Measurements from ENCODE around the gene WDR31. TPM values are rescaled to one million over a fixed set of nuclear protein-coding genes. Genes with fewer than 3 reads are reported as not detected.

Gene WDR31
- total RNA-seq, 2 donors from 2014 or later: 4.5 to 8.4 TPM

DNA sequence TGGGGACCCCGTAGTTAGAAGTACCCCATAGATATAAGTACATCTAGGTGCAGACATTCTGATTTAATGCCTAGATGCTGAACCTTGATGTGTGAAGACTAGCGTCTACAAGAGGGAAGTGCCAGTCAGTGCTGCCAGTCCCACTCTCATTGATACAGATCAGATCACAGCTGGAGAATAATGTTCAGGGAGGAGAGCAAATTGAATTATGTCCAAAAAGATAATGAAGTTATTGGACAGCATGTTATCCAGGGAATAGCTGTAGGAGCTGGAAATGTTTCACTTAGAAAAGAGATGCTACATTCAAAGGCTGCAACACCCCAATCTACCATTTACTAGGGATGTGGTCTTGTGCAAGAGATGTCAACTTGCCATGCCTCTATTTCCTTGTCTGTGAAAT lies 21.0 kb downstream of the WDR31 start:
- Histone ChIP-seq H3K27ac (ENCODE audit: low read depth, low read length) (no peak overlapping the region), H3K9ac (ENCODE audit: extremely low read depth, low read length, poor library complexity, severe bottlenecking) (no peak overlapping the region), H3K27me3 (ENCODE audit: control insufficient read depth, insufficient read depth, low read length, poor library complexity, severe bottlenecking) (no peaks in the 10 kb centered on the region), H3K4me3 (ENCODE audit: low read length) (no peak overlapping the region), H3K9me3 (ENCODE audit: control insufficient read depth, low read length) (no peaks in the 10 kb centered on the region), H3K36me3 (ENCODE audit: control insufficient read depth, insufficient read depth, low read length) (no peaks in the 10 kb centered on the region), H3K4me1 (ENCODE audit: control insufficient read depth, insufficient read depth, low read length) (peaks cover 8% of the 10 kb centered on the region)
- DNase-seq: no peak
- H3K9me3 Mint-ChIP-seq: no peaks in the 10 kb centered on the region
- no peak overlapping the region for H3K4me3 Mint-ChIP-seq
- H3K36me3 Mint-ChIP-seq (ENCODE audit: low read depth): no peaks in the 10 kb centered on the region
- peaks cover 3% of the 10 kb centered on the region for H3K4me1 Mint-ChIP-seq
- no peaks in the 10 kb centered on the region for H3K27me3 Mint-ChIP-seq (ENCODE audit: insufficient read depth)
- WGBS, 2 experiments (ENCODE audit: insufficient coverage in 1 of 2, insufficient read length in 1 of 2): 86 to 90% methylated on average over 2 of the region's 2 CpGs
- no peak overlapping the region for H3K27ac Mint-ChIP-seq
- TF ChIP-seq, protein P1, sequence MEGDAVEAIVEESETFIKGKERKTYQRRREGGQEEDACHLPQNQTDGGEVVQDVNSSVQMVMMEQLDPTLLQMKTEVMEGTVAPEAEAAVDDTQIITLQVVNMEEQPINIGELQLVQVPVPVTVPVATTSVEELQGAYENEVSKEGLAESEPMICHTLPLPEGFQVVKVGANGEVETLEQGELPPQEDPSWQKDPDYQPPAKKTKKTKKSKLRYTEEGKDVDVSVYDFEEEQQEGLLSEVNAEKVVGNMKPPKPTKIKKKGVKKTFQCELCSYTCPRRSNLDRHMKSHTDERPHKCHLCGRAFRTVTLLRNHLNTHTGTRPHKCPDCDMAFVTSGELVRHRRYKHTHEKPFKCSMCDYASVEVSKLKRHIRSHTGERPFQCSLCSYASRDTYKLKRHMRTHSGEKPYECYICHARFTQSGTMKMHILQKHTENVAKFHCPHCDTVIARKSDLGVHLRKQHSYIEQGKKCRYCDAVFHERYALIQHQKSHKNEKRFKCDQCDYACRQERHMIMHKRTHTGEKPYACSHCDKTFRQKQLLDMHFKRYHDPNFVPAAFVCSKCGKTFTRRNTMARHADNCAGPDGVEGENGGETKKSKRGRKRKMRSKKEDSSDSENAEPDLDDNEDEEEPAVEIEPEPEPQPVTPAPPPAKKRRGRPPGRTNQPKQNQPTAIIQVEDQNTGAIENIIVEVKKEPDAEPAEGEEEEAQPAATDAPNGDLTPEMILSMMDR (conservative IDR thresholded peaks at IDR 0.05): no peak

DNA sequence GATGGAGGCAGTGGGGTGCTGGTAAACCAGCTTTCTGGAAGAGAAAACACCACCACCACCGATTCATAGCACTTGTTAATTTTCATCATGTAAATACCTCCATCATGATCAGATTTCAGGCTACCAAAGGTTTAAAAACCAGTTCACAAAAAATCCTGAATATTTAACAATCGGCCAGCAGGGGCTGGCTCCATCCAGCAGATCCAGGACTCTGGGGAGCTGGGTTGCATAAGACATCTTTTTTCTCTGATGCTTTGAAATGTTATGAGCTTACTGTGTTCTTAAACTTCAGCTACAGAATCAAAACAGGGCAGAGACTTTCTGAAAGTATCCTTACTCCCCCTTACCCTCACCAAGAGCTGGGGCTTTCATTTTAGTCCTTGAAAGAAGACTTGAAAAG lies 22.3 kb downstream of the WDR31 start:
- no peak overlapping the region for H3K9ac ChIP-seq (ENCODE audit: extremely low read depth, low read length, poor library complexity, severe bottlenecking)
- no peaks in the 10 kb centered on the region for H3K27me3 ChIP-seq (ENCODE audit: control insufficient read depth, insufficient read depth, low read length, poor library complexity, severe bottlenecking)
- WGBS, 2 experiments (ENCODE audit: insufficient coverage in 1 of 2, insufficient read length in 1 of 2): 87% methylated on average over 2 of the region's 2 CpGs; no CpG with 5 or more reads in 1 of the 2 experiments
- no peak overlapping the region for H3K4me3 ChIP-seq (ENCODE audit: low read length)
- H3K27ac ChIP-seq (ENCODE audit: low read depth, low read length): no peak overlapping the region
- Mint-ChIP-seq H3K27ac (no peak overlapping the region), H3K36me3 (ENCODE audit: low read depth) (no peaks in the 10 kb centered on the region), H3K4me3 (no peak overlapping the region), H3K9me3 (no peaks in the 10 kb centered on the region), H3K27me3 (ENCODE audit: insufficient read depth) (no peaks in the 10 kb centered on the region), H3K4me1 (peaks cover 3% of the 10 kb centered on the region)
- TF ChIP-seq, protein P1 (conservative IDR thresholded peaks at IDR 0.05): peak; percentile 62
- no peaks in the 10 kb centered on the region for H3K9me3 ChIP-seq (ENCODE audit: control insufficient read depth, low read length)
- peak; percentile 24 for DNase-seq
- peaks cover 8% of the 10 kb centered on the region for H3K4me1 ChIP-seq (ENCODE audit: control insufficient read depth, insufficient read depth, low read length)
- no peaks in the 10 kb centered on the region for H3K36me3 ChIP-seq (ENCODE audit: control insufficient read depth, insufficient read depth, low read length)

DNA sequence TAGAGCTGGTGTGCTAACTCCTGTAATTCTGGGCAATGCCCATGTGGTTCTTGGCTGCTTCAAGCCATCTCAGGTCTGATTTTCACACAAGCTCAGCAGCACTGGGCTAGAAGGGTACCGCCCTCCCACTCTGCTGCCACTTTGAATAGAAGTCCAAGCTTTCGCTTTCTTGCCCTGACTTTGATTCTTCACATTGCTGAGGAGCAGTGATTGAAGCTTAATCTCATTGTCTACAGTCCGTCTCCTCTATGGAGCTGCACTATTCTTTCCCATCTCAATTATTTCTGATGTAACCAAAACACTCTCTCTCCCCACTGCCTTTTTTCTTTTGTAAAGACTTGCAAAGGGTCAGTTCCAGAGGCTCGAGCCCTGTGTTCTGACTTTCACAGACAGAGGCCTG lies 24.0 kb downstream of the WDR31 start:
- no peak overlapping the region for H3K9ac ChIP-seq (ENCODE audit: extremely low read depth, low read length, poor library complexity, severe bottlenecking)
- no peak overlapping the region for H3K4me3 ChIP-seq (ENCODE audit: low read length)
- no peak overlapping the region for H3K27ac ChIP-seq (ENCODE audit: low read depth, low read length)
- Mint-ChIP-seq H3K4me1 (no peaks in the 10 kb centered on the region), H3K9me3 (no peaks in the 10 kb centered on the region), H3K36me3 (ENCODE audit: low read depth) (no peaks in the 10 kb centered on the region), H3K4me3 (no peak overlapping the region), H3K27me3 (ENCODE audit: insufficient read depth) (no peaks in the 10 kb centered on the region), H3K27ac (no peak overlapping the region)
- H3K9me3 ChIP-seq (ENCODE audit: control insufficient read depth, low read length): no peaks in the 10 kb centered on the region
- peak; percentile 13 for DNase-seq
- H3K4me1 ChIP-seq (ENCODE audit: control insufficient read depth, insufficient read depth, low read length): peaks cover 2% of the 10 kb centered on the region
- TF ChIP-seq, protein P1 (conservative IDR thresholded peaks at IDR 0.05): no peak
- H3K27me3 ChIP-seq (ENCODE audit: control insufficient read depth, insufficient read depth, low read length, poor library complexity, severe bottlenecking): no peaks in the 10 kb centered on the region
- 91% methylated on average over 4 of the region's 4 CpGs for WGBS, 2 experiments (ENCODE audit: insufficient coverage in 1 of 2, insufficient read length in 1 of 2)
- H3K36me3 ChIP-seq (ENCODE audit: control insufficient read depth, insufficient read depth, low read length): no peaks in the 10 kb centered on the region

All from endodermal cell (in vitro differentiated cells).